Femur (tissue), 1 donor: Measurements from ENCODE around the gene MAPK14.

Source experiments
- DNase-seq: peaks from one replicate; pipeline ENCODE4 v3.0.0-alpha.2; 2017

Gene MAPK14

GRCh38 chr6:36104836-36105235, 77.2 kb downstream of the MAPK14 start:
- DNase-seq, result no peak

- no peak for DNase-seq
Observed at GRCh38 chr6:36109092-36109491, 81.5 kb downstream of the MAPK14 start.

- no peak for DNase-seq
Observed at GRCh38 chr6:36110050-36110449, 82.4 kb downstream of the MAPK14 start.

- no peak for DNase-seq
Observed at GRCh38 chr6:36110863-36111262, 83.3 kb downstream of the MAPK14 start.

GRCh38 chr6:36111526-36111925, 83.9 kb downstream of the MAPK14 start:
- DNase-seq, result no peak

- DNase-seq, result no peak
Observed at GRCh38 chr6:36113049-36113448, 85.4 kb downstream of the MAPK14 start.

GRCh38 chr6:36113703-36114102, 86.1 kb downstream of the MAPK14 start:
- DNase-seq, result no peak

- DNase-seq, result no peak
Observed at GRCh38 chr6:36114798-36115408, 87.3 kb downstream of the MAPK14 start.

GRCh38 chr6:36115412-36115811, 87.8 kb downstream of the MAPK14 start:
- DNase-seq, result no peak

- no peak for DNase-seq
Observed at GRCh38 chr6:36116066-36116864, 88.7 kb downstream of the MAPK14 start.

- no peak for DNase-seq
Observed at GRCh38 chr6:36116943-36117342, 89.3 kb downstream of the MAPK14 start.

- DNase-seq, result no peak
Observed at GRCh38 chr6:36117658-36118549, 90.3 kb downstream of the MAPK14 start.

- peak; percentile 58 for DNase-seq
Observed at GRCh38 chr6:36118550-36119107, 91.0 kb downstream of the MAPK14 start.

- DNase-seq, result no peak
Observed at GRCh38 chr6:36119209-36119608, 91.6 kb downstream of the MAPK14 start.

- DNase-seq, result no peak
Observed at GRCh38 chr6:36120018-36120417, 92.4 kb downstream of the MAPK14 start.

GRCh38 chr6:36120539-36120938, 92.9 kb downstream of the MAPK14 start:
- peak; percentile 56 for DNase-seq

GRCh38 chr6:36120979-36121786, 93.6 kb downstream of the MAPK14 start:
- DNase-seq, result peak; percentile 62

GRCh38 chr6:36121787-36122494, 94.3 kb downstream of the MAPK14 start:
- DNase-seq, result no peak

GRCh38 chr6:36122495-36123269, 95.1 kb downstream of the MAPK14 start:
- DNase-seq, result no peak

GRCh38 chr6:36123270-36124139, 95.9 kb downstream of the MAPK14 start:
- DNase-seq, result peak; percentile 82
